Muscle of leg (tissue), 11 donors: ENCODE results near the gene YARS1. TPM values are rescaled to one million over a fixed set of nuclear protein-coding genes. Genes with fewer than 3 reads are reported as not detected.

Experiments used
- DNase-seq: peaks from one replicate; pipeline ENCODE4 v3.0.0; 2013
- H3K27ac ChIP-seq: one replicate; pipeline ENCODE4 v1.5.1; 2013; ENCODE audit warnings: mild to moderate bottlenecking, low read length, control low read depth
- H3K27me3 ChIP-seq: one replicate; pipeline ENCODE4 v1.6.1; 2013; ENCODE audit warnings: low read length; ENCODE audit not compliant: control insufficient read depth, insufficient read depth
- H3K36me3 ChIP-seq: one replicate; pipeline ENCODE4 v1.6.1; 2013; ENCODE audit warnings: low read length; ENCODE audit not compliant: control insufficient read depth, insufficient read depth
- H3K4me1 ChIP-seq: one replicate; pipeline ENCODE4 v1.6.1; 2013; ENCODE audit warnings: low read length; ENCODE audit not compliant: control insufficient read depth, insufficient read depth
- H3K4me3 ChIP-seq: one replicate; pipeline ENCODE4 v1.5.1; 2013; ENCODE audit warnings: low read length, control low read depth
- H3K9me3 ChIP-seq: replicated peaks from 2 replicates; pipeline ENCODE4 v1.6.1; 2013; ENCODE audit warnings: low read depth, low read length; ENCODE audit not compliant: control insufficient read depth
- WGBS: methylation state at CpG from one replicate; pipeline ENCODE4 v1.1.5; 2013; ENCODE audit warnings: missing lambda C conversion rate; ENCODE audit not compliant: insufficient coverage; 5-methylcytosine and 5-hydroxymethylcytosine counted together
- polyA plus RNA-seq, 8 donors: library from polyadenylated mRNA; unstranded; fragments of 120-200 nt; gene quantifications; one replicate each; pipeline versions ENCODE4 v1.2.1 to v1.2.3, GENCODE V29; 2013; ENCODE audit warnings: inconsistent platforms in 1 of 8, low replicate concordance in 1 of 8; ENCODE audit not compliant: insufficient read length in 8 of 8, insufficient read depth in 1 of 8
- total RNA-seq: library from RNA; stranded (reverse); fragments of 120-200 nt; gene quantifications from one replicate; pipeline ENCODE4 v1.2.4, GENCODE V29; 2013

The YARS1 gene
- total and polyA plus RNA-seq, 9 donors = 35.3 to 56.7 (median 43.4) TPM

- Histone ChIP-seq H3K4me3 (no peak overlapping the region), H3K9me3 (no peaks in the 10 kb centered on the region), H3K27me3 (no peaks in the 10 kb centered on the region), H3K4me1 (peaks cover 17% of the 10 kb centered on the region), H3K36me3 (peaks cover 5% of the 10 kb centered on the region), H3K27ac (no peak overlapping the region)
- no CpG with 5 or more reads among the region's 9 CpGs for WGBS
- DNase-seq = no peak
Measured at GRCh38 chr1:32746130-32746529, 71.0 kb downstream of the YARS1 start.

DNA sequence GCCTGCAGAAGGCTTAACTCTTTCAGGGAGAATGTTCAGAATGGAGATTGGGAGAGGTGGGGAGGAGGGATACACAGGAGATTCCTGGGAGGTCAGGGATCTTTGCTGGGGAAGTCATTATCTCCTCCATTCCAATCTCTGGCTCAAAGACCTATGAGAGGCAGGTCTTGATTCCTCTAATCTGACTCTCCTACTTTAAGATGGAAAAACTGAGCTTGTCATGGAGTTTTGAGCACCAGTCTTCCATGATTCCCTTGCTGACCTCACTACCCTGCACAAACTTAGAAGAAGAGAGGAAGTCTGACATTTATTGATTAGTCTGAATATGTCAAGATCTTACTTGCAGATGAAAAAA lies 73.1 kb downstream of the YARS1 start:
- no peak overlapping the region for H3K4me3 ChIP-seq
- no peak overlapping the region for H3K27ac ChIP-seq
- H3K36me3 ChIP-seq = peaks cover 5% of the 10 kb centered on the region
- no peak for DNase-seq
- H3K27me3 ChIP-seq = no peaks in the 10 kb centered on the region
- H3K9me3 ChIP-seq = no peaks in the 10 kb centered on the region
- H3K4me1 ChIP-seq = peaks cover 21% of the 10 kb centered on the region

GRCh38 chr1:32743380-32744070 lies 73.6 kb downstream of the YARS1 start:
- Histone ChIP-seq H3K9me3 (no peaks in the 10 kb centered on the region), H3K4me1 (peaks cover 21% of the 10 kb centered on the region), H3K36me3 (peaks cover 4% of the 10 kb centered on the region), H3K4me3 (no peak overlapping the region), H3K27me3 (no peaks in the 10 kb centered on the region), H3K27ac (no peak overlapping the region)
- WGBS = 53% methylated on average over 2 of the region's 6 CpGs
- DNase-seq = no peak

GRCh38 chr1:32742956-32743355 lies 74.2 kb downstream of the YARS1 start:
- Histone ChIP-seq H3K36me3 (no peaks in the 10 kb centered on the region), H3K4me3 (no peak overlapping the region)
- 69% methylated on average over 2 of the region's 4 CpGs for WGBS

DNA sequence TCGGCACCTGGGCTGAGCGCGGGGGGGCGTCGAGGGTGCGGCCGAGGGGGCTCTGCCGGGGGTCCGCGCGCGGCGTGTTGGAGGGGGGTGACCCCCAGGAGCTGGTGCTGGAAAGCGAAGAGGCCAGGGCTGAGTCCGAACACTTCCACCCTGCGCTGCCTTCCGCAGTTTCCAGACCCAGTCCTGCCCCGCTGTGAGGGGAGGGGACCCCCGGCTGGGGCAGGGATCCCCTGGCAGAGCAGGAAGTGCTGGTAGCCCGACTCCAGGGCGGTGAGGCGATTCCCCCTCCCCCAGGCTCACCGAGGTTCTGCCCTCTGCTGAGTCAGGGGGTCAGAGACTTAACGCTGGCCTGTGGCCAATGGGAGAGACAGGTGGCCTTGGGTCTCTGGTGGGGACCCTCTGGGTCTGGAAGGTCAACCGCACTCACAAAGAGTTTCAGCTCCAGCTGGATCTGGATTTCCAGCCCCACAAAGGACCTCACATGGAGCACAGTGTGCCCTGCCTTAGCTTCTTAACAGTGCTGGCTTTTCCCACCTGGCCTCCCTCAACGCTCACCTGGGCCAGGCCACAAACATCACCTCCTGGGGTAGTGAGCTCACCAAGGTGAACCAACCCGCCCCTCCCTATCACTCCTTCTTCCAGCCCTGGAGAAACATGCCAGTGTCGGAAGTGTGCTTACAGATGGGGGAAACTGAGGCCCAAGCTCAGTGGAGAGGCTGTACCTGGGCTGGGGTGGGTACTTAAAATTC lies 74.8 kb downstream of the YARS1 start:
- Histone ChIP-seq H3K4me3 (peak overlapping the region; percentile 28), H3K27ac (peak overlapping the region; percentile 8), H3K4me1 (peaks cover 21% of the 10 kb centered on the region), H3K27me3 (no peaks in the 10 kb centered on the region), H3K36me3 (no peaks in the 10 kb centered on the region), H3K9me3 (no peaks in the 10 kb centered on the region)
- 8% methylated on average over 11 of the region's 28 CpGs for WGBS
- peak; percentile 35 for DNase-seq

More at GRCh38 chr1:32742956-32743355, 74.2 kb downstream of the YARS1 start:
- H3K27me3 ChIP-seq = no peaks in the 10 kb centered on the region
- H3K27ac ChIP-seq = no peak overlapping the region
- peaks cover 21% of the 10 kb centered on the region for H3K4me1 ChIP-seq
- DNase-seq = no peak
- H3K9me3 ChIP-seq = no peaks in the 10 kb centered on the region

DNA sequence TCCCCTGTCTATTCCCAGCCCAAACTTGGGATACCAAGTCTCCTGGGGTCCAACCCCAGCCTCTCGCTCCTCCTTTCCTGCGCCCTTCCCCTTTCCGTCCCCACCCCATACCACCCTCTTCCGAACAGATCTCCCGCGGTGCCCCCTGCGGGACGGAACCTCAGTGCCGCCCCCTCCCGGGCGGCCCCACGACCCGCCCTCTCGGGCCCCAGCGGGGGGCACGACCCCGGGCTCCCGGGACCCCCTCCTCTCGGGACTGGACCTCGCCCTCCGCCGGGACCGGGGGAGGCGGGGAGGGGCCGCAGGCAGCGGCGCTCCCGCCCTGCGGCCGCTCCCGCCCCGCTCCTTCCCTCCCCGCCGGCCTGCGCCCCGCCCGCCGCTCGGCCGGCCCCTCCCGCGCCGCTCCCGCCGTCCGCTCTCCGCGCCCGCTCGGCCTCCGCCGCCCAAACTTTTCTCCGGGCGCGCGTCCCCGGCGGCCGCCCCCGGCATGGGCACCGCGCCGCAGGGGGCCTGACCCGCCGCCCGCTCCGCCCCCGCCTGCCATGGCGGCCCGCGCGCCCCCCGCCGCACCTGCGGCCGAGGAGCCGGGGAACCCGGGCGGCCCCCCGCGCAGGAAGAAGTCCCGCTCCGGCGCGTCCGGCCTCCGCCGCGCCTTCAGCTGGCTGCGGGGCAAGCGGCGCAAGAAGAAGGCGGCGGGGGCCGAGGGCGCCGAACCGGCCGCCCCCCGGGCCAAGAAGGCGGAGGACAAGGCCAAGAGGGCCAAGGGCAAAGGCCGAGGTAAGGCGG lies 75.6 kb downstream of the YARS1 start:
- Histone ChIP-seq H3K27me3 (no peaks in the 10 kb centered on the region), H3K4me1 (peaks cover 21% of the 10 kb centered on the region), H3K9me3 (no peaks in the 10 kb centered on the region), H3K36me3 (no peaks in the 10 kb centered on the region), H3K4me3 (peak overlapping the region; percentile 43), H3K27ac (no peak overlapping the region)
- DNase-seq = peak; percentile 36
- WGBS = under 1% methylated on average over 96 of the region's 103 CpGs

DNA sequence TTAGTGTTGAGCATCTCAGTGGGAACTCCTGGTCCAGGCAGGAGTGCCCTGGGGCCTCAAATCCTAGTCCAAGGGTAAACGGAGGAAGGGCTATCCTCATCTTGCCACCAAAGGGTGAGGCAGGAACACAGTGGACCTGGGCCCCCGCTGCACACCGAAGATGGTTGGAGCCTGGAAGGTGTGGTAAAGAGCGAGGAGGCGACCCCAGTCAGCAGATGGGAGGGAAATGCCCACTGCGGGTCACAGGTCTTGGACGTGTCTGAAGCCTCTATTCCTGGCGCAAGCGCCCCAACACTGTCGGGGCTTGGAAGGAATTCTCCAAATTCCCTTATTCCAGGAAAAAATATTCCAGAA lies 76.1 kb downstream of the YARS1 start:
- Histone ChIP-seq H3K27ac (no peak overlapping the region), H3K27me3 (no peaks in the 10 kb centered on the region), H3K36me3 (no peaks in the 10 kb centered on the region), H3K4me3 (peak overlapping the region; percentile 43), H3K4me1 (peaks cover 21% of the 10 kb centered on the region), H3K9me3 (no peaks in the 10 kb centered on the region)
- WGBS = 29% methylated on average over 9 of the region's 10 CpGs
- DNase-seq = no peak

DNA sequence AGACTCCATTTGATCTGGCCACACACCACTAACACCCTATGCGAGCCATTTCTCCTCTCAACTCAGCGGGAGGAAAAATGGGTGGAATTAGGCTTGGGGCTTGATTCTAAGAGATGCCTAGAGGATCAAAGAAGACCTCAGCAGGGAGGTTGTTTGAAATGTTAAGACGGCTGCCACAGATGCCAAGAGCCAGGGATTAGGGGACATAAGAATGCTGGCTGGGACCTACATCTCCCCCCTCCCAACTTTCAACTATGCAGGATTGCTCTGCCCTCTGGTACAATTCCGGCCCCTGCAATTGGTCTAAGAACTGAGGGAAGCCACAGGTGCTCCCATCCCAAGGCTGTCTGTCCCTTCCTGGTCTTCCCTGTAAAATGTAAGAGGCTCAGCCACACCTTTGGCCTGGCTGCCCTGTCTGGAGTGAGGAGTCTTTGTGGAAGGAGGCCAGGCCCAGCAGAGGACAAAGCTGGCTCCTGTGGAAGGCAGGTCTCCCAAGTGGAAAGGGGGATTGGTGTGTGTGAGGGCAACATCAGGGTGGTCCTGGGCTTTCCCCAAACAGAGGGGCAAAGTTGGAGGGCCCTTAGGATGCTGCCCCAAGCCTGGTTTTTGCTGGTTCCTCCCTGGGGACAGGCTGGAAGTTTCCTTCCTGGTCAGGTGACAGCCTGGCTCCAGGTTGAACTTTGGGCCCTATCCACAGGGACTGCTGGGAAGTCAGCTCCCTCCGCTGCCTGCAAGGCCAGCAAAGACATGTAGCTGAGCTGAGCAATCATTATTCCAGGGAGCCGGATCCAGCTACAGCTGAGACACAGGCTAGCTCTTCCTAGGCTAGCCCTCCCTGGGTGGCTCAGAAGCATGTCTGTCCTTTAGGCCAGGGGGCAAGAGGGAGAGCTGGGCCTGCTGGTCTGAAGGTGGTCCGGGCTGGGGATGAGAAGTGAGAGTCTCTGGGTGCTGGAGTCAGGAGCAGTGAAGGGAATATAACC lies 80.1 kb downstream of the YARS1 start:
- Histone ChIP-seq H3K9me3 (no peaks in the 10 kb centered on the region), H3K4me3 (no peak overlapping the region), H3K36me3 (no peaks in the 10 kb centered on the region), H3K27me3 (no peaks in the 10 kb centered on the region), H3K4me1 (peaks cover 15% of the 10 kb centered on the region), H3K27ac (no peak overlapping the region)
- WGBS = 62% methylated on average over 3 of the region's 7 CpGs
- DNase-seq = no peak

DNA sequence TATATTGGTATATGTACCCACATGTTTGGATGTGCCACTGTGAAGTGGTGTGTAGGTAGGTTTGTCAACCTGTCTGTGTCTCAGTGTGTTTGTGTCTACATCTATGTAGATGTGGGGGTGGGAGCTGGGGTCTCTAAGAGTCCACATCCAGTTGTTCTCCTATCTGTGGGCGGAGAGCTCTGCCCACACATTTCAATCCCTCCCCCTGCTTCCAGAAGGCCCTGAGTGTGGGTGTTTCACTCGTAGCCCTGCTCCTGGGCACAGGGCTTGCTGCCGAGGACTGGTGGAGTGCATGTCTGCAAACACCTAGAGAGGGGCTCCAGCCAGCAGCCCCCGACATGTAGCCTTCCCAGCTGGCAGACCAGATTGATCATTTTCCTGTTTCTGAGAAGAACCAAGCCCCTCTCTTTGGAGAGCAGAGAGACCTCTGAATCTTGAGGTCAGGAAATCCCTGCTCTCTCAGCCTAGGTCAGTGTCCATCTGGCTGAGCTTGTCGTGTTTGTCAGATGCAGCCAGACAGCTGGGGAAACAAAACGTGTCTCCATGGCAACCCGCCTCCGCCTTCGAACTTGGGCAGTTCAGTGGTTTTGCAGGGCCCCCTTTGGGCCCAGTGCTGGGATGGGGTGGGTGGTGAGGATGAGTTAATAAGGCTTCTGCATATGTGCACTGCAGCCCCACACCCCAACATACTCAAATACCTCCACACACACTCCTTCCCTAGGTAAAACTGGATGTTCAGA lies 83.4 kb downstream of the YARS1 start:
- H3K4me3 ChIP-seq = no peak overlapping the region
- no peaks in the 10 kb centered on the region for H3K36me3 ChIP-seq
- H3K4me1 ChIP-seq = peaks cover 8% of the 10 kb centered on the region
- peak; percentile 85 for DNase-seq
- H3K27me3 ChIP-seq = no peaks in the 10 kb centered on the region
- H3K9me3 ChIP-seq = no peaks in the 10 kb centered on the region
- 24% methylated on average over 5 of the region's 9 CpGs for WGBS
- H3K27ac ChIP-seq = peak overlapping the region; percentile 29
